NB4 (cell line): ENCODE results near the gene MAST4.

ENCODE experiments used
- DNase-seq: peaks from one replicate; pipeline ENCODE4 v3.0.0; 2010; ENCODE audit warnings: low read depth
- H3K4me3 ChIP-seq: one replicate; pipeline ENCODE4 v1.5.1; 2011; ENCODE audit warnings: mild to moderate bottlenecking, low read depth, low read length, moderate library complexity
- MYC ChIP-seq: IDR thresholded peaks from 2 replicates; pipeline ENCODE4 v1.6.1; 2011; ENCODE audit warnings: low read depth, low read length
- POLR2A ChIP-seq: IDR thresholded peaks from 2 replicates; pipeline ENCODE4 v1.6.1; 2011; ENCODE audit warnings: mild to moderate bottlenecking; ENCODE audit not compliant: insufficient read length; ENCODE audit errors: extremely low read depth
- TF ChIP-seq, protein P1 (sequence below): IDR thresholded peaks from 2 replicates; pipeline ENCODE4 v1.6.1; 2011; ENCODE audit warnings: low read depth, low read length
- TF ChIP-seq, protein P2 (sequence below): IDR thresholded peaks from one replicate; pipeline ENCODE4 v1.5.1; 2012; ENCODE audit warnings: low read depth, low read length

The MAST4 gene

DNA sequence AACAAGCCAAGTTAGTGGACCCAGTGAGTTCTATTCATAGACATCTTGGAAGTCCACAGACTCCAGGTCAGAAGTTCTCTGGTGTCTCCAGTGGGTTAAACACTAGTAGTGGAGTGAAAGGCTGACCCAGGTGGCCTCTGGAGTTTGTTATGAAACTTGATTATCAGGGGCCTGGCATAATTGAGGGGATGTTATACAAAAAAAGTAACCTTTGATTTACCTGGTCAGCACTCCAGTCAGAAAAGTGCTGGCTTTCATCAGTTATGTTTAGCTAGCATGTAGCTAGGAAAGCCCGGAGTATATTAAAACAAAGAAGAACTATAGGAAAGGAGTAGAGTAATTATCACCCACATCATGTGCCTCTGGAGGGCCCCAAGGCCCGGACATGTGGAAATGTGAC, 429.3 kb downstream of the MAST4 start:
- DNase-seq: no peak
- H3K4me3 ChIP-seq: no peak overlapping the region
- TF ChIP-seq POLR2A (no peak), MYC (no peak)

DNA sequence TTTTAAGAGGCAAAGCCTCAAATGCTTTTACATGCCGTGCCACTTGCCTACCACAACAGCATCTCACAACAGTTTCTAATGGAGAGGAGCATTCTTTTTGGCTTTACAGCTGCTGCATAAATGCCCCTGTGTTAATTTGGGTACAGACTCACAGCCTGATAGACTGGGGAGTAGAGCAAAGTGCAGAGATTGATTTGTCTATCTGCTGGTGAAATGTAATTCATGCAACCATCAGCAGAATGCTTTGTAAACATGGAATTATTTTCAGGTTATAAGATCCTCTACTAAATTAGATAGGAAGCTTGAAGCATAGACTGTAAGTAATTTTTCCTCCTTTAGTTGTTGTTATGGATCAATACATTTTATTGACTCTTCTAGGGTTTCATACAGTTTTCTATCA, 430.1 kb downstream of the MAST4 start:
- TF ChIP-seq, protein P1, sequence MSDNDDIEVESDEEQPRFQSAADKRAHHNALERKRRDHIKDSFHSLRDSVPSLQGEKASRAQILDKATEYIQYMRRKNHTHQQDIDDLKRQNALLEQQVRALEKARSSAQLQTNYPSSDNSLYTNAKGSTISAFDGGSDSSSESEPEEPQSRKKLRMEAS: no peak
- TF ChIP-seq POLR2A (no peak), MYC (no peak)
- TF ChIP-seq, protein P2, sequence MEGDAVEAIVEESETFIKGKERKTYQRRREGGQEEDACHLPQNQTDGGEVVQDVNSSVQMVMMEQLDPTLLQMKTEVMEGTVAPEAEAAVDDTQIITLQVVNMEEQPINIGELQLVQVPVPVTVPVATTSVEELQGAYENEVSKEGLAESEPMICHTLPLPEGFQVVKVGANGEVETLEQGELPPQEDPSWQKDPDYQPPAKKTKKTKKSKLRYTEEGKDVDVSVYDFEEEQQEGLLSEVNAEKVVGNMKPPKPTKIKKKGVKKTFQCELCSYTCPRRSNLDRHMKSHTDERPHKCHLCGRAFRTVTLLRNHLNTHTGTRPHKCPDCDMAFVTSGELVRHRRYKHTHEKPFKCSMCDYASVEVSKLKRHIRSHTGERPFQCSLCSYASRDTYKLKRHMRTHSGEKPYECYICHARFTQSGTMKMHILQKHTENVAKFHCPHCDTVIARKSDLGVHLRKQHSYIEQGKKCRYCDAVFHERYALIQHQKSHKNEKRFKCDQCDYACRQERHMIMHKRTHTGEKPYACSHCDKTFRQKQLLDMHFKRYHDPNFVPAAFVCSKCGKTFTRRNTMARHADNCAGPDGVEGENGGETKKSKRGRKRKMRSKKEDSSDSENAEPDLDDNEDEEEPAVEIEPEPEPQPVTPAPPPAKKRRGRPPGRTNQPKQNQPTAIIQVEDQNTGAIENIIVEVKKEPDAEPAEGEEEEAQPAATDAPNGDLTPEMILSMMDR: no peak
- DNase-seq: no peak
- no peak overlapping the region for H3K4me3 ChIP-seq

DNA sequence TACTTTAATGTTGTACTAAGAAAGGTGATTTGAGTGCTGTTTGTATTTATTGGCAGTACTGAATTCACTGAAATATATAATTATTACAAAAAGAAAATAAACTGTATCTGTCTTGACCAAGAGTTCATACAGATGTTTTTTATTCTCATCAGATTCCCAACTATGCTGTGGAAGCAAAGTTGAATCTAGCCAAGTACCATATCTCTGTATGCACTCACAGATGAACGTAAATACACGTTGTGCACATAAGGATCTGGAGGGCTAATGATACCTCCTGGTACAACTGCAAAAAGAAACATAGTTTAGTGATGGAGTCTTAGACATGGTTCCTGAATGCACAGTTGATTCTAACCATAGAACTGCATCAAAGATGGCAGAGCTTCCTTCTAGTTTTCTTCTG, 431.0 kb downstream of the MAST4 start:
- DNase-seq: no peak
- H3K4me3 ChIP-seq: no peak overlapping the region
- TF ChIP-seq, protein P1: no peak
- TF ChIP-seq MYC (no peak), POLR2A (no peak)
- TF ChIP-seq, protein P2: no peak

DNA sequence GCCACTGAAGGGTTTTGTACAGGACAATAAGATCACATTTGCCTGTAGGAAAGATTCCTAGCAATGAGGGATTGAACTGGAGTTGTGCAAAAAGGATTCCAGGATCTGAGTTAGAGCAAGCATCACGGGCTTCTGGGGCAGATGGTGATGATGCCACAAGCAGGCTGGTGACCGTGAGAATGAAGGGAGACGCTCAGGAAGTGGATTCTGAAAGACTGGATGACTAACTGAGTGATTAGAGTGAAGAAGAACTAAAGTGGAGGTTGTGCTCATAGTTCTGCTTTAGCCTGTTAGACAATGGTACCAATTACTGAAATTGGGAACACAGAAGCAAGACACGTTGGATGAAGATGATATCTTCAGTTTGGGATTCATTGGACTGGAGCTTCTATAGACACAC, 432.2 kb downstream of the MAST4 start:
- DNase-seq: no peak
- TF ChIP-seq, protein P1: no peak
- TF ChIP-seq, protein P2: no peak
- no peak for TF ChIP-seq MYC
- no peak for TF ChIP-seq POLR2A
- no peak overlapping the region for H3K4me3 ChIP-seq

DNA sequence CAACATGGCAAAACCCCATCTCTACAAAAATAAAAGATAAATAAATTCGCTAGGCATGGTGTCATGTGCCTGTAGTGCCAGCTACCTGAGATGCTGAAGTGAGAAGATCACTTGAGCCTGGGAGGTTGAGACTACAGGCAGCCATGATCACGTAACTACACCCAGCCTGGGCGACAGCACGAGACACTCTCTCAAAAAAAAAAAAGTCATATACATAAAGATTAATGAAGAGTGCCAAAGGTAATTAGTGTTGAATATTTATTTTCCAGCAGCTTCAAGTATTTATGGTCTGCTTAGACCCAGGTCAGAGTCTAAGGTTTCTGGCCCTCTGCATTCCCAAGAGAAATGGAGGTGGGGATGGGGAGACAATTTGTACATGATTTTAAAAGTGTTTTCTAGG, 432.7 kb downstream of the MAST4 start:
- no peak overlapping the region for H3K4me3 ChIP-seq
- TF ChIP-seq, protein P1: no peak
- no peak for TF ChIP-seq MYC
- TF ChIP-seq, protein P2: no peak
- no peak for TF ChIP-seq POLR2A
- DNase-seq: no peak

DNA sequence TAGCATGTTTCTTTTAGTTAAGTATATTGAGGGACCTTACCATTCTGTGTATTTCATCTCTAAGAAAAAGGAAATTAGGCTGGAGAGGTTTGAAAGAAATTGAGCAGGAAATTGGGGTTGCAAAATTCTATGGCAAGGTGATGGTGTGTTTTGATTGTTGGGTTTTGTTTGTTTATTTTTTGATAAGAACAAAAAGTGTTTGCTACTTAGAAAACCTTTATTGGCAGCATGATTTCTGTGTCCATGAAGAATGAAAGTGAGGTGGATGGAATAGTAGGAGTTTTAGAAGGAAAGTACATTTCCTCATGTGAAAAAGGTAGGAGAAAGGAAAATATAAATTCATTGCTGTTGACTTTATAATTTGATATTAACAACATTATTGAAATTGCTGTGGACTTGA, 433.3 kb downstream of the MAST4 start:
- TF ChIP-seq, protein P2: no peak
- TF ChIP-seq POLR2A (no peak), MYC (no peak)
- TF ChIP-seq, protein P1: no peak
- H3K4me3 ChIP-seq: no peak overlapping the region

More for the DNA sequence above, 433.3 kb downstream of the MAST4 start:
- no peak for DNase-seq
